Sigmoid colon (tissue), 7 donors: ENCODE data around the gene PREX1. TPM values are rescaled to one million over a fixed set of nuclear protein-coding genes. Genes with fewer than 3 reads are reported as not detected.

Experiments
- DNase-seq: peaks from one replicate; pipeline ENCODE4 v3.0.0-alpha.2; 2019
- H3K27ac ChIP-seq, 4 donors: fragments of 200-600 bp; sonication (generic); one replicate each; pipeline ENCODE4 v1.5.1; 2016 to 2019; ENCODE audit warnings: mild to moderate bottlenecking in 1 of 4
- H3K27me3 ChIP-seq, 3 donors: fragments of 200-600 bp; sonication (generic); one replicate each; pipeline ENCODE4 v1.5.1; 2019; ENCODE audit warnings: mild to moderate bottlenecking in 1 of 3
- H3K36me3 ChIP-seq, 4 donors: fragments of 200-600 bp; sonication (generic); one replicate each; pipeline ENCODE4 v1.5.1; 2016 to 2019
- H3K4me1 ChIP-seq, 4 donors: fragments of 200-600 bp; sonication (generic); one replicate each; pipeline ENCODE4 v1.5.1; 2017 to 2019
- H3K4me3 ChIP-seq, 4 donors: fragments of 200-600 bp; sonication (generic); one replicate each; pipeline ENCODE4 v1.5.1; 2017 to 2019; ENCODE audit warnings: mild to moderate bottlenecking in 2 of 4, moderate library complexity in 1 of 4
- H3K9me3 ChIP-seq, 4 donors: fragments of 200-600 bp in 3 of 4; sonication (generic) in 3 of 4; one replicate each; pipeline versions ENCODE4 v1.5.1 to v1.6.1; 2013 to 2019
- EP300 ChIP-seq, 4 donors: sonication (generic); formaldehyde crosslinking; IDR thresholded peaks; one replicate each; pipeline ENCODE4 v1.6.1; 2017; ENCODE audit warnings: antibody characterized with exemption in 4 of 4
- POLR2A ChIP-seq, 2 donors: fragments of 450-650 bp; IDR thresholded peaks; one replicate each; pipeline ENCODE4 v1.6.1; 2016; ENCODE audit warnings: antibody characterized with exemption in 2 of 2, mild to moderate bottlenecking in 2 of 2, moderate library complexity in 2 of 2
- POLR2AphosphoS5 ChIP-seq, 4 donors: sonication (generic); formaldehyde crosslinking; IDR thresholded peaks; one replicate each; pipeline ENCODE4 v1.6.1; 2017; ENCODE audit warnings: antibody characterized with exemption in 4 of 4
- WGBS, 2 donors: extraction: QIAGEN DNeasy Blood & Tissue Kit; methylation state at CpG; one replicate each; pipeline ENCODE4 v1.1.7; 2013; 5-methylcytosine and 5-hydroxymethylcytosine counted together
- intact Hi-C: fragments of 100-400 bp; cut with DNase I; formaldehyde crosslinking; loops from one replicate; pipeline ENCODE4 v1.15.1; 2023
- polyA plus RNA-seq, 3 donors: library from polyadenylated mRNA; stranded (reverse); fragments of 200-250 nt; gene quantifications; one replicate each; pipeline ENCODE4 v1.2.3, GENCODE V29; 2013
- total RNA-seq, 4 donors: library from RNA; depleted of rRNA; stranded (reverse); fragments of >200 nt; gene quantifications; one replicate each; pipeline ENCODE4 v1.1.0, GENCODE V29; 2016
- TF ChIP-seq, protein P1 (sequence below), 4 experiments: fragments of 450-650 bp in 3 of 4; fragments of 200-600 bp in 1 of 4; IDR thresholded peaks; one replicate each; pipeline ENCODE4 v1.5.1; 2016 to 2019; ENCODE audit warnings: antibody characterized with exemption in 4 of 4, mild to moderate bottlenecking in 3 of 4, moderate library complexity in 2 of 4
- donor health status: healthy with polysubstance abuse.
- donor health status: Bipolar disorder and iron deficiency.
- donor health status: healthy.

The PREX1 gene
- total and polyA plus RNA-seq, 7 donors = 5.4 to 22.9 (median 15.5) TPM

DNA sequence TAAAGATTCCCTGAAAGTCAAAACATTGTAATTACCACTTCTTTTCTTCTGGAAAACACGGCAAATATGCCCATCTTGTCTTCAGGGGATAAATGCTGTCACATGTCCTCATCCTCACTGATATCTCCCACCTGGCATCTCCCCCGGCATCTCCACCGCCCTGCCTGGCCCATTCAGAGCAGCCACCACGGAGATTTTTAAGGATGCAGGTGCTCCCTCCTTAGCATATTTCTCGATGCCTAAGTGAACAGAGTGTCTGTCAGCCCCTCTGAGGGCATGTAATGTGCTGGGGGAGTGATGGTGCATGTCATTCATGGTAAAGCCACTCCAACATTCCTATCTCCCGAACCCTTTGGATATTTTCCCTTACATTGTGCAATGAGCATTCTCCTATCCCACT, 215.5 kb downstream of the PREX1 start:
- Histone ChIP-seq H3K27me3 (no peaks in the 10 kb centered on the region), H3K36me3 (no peaks in the 10 kb centered on the region), H3K9me3 (no peaks in the 10 kb centered on the region), H3K4me3 (no peak overlapping the region), H3K4me1 (no peaks in the 10 kb centered on the region), H3K27ac (no peak overlapping the region)
- no peak for TF ChIP-seq POLR2A (IDR thresholded peaks at IDR 0.05)
- TF ChIP-seq POLR2AphosphoS5 (IDR thresholded peaks at IDR 0.05) = no peak
- TF ChIP-seq EP300 (IDR thresholded peaks at IDR 0.05) = no peak
- TF ChIP-seq, protein P1, sequence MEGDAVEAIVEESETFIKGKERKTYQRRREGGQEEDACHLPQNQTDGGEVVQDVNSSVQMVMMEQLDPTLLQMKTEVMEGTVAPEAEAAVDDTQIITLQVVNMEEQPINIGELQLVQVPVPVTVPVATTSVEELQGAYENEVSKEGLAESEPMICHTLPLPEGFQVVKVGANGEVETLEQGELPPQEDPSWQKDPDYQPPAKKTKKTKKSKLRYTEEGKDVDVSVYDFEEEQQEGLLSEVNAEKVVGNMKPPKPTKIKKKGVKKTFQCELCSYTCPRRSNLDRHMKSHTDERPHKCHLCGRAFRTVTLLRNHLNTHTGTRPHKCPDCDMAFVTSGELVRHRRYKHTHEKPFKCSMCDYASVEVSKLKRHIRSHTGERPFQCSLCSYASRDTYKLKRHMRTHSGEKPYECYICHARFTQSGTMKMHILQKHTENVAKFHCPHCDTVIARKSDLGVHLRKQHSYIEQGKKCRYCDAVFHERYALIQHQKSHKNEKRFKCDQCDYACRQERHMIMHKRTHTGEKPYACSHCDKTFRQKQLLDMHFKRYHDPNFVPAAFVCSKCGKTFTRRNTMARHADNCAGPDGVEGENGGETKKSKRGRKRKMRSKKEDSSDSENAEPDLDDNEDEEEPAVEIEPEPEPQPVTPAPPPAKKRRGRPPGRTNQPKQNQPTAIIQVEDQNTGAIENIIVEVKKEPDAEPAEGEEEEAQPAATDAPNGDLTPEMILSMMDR (IDR thresholded peaks at IDR 0.05) = no peak
- WGBS, 2 donors = 81 to 91% methylated on average over 6 of the region's 6 CpGs
- no peak for DNase-seq
- intact Hi-C loops = loop anchor here (5.0 kb wide), 1 partner anchor 635 kb away; no protein-coding TSS in a partner anchor

- no peak for DNase-seq
- no peak overlapping the region for H3K27ac ChIP-seq
- WGBS, 2 donors = 33 to 80% methylated on average over 4 of the region's 4 CpGs
- H3K36me3 ChIP-seq = no peaks in the 10 kb centered on the region
- intact Hi-C loops = loop anchor here (5.0 kb wide), 1 partner anchor 634 kb away; no protein-coding TSS in a partner anchor
- no peaks in the 10 kb centered on the region for H3K9me3 ChIP-seq
- H3K27me3 ChIP-seq = no peaks in the 10 kb centered on the region
- H3K4me3 ChIP-seq = no peak overlapping the region
- TF ChIP-seq POLR2AphosphoS5 (IDR thresholded peaks at IDR 0.05) (no peak), EP300 (IDR thresholded peaks at IDR 0.05) (no peak), POLR2A (IDR thresholded peaks at IDR 0.05) (no peak)
- TF ChIP-seq, protein P1 (IDR thresholded peaks at IDR 0.05) = no peak
- no peaks in the 10 kb centered on the region for H3K4me1 ChIP-seq
Measured at GRCh38 chr20:48610996-48611395, 216.8 kb downstream of the PREX1 start.

GRCh38 chr20:48609491-48609978, 218.3 kb downstream of the PREX1 start:
- Histone ChIP-seq H3K4me1 (no peaks in the 10 kb centered on the region), H3K4me3 (no peak overlapping the region), H3K36me3 (no peaks in the 10 kb centered on the region), H3K27ac (no peak overlapping the region), H3K9me3 (no peaks in the 10 kb centered on the region), H3K27me3 (no peaks in the 10 kb centered on the region)
- TF ChIP-seq POLR2A (IDR thresholded peaks at IDR 0.05) (no peak), EP300 (IDR thresholded peaks at IDR 0.05) (no peak), POLR2AphosphoS5 (IDR thresholded peaks at IDR 0.05) (no peak)
- TF ChIP-seq, protein P1 (IDR thresholded peaks at IDR 0.05) = no peak
- DNase-seq = no peak
- 69 to 76% methylated on average over 5 of the region's 5 CpGs for WGBS, 2 donors
- intact Hi-C loops = no loop called here

GRCh38 chr20:48608756-48609155, 219.0 kb downstream of the PREX1 start:
- no peak for DNase-seq

More at GRCh38 chr20:48608756-48609155, 219.0 kb downstream of the PREX1 start:
- Histone ChIP-seq H3K27ac (no peak overlapping the region), H3K36me3 (no peaks in the 10 kb centered on the region), H3K27me3 (no peaks in the 10 kb centered on the region), H3K4me1 (no peaks in the 10 kb centered on the region), H3K9me3 (no peaks in the 10 kb centered on the region), H3K4me3 (no peak overlapping the region)
- TF ChIP-seq, protein P1 (IDR thresholded peaks at IDR 0.05) = no peak
- TF ChIP-seq POLR2AphosphoS5 (IDR thresholded peaks at IDR 0.05) (no peak), POLR2A (IDR thresholded peaks at IDR 0.05) (no peak), EP300 (IDR thresholded peaks at IDR 0.05) (no peak)
- intact Hi-C loops = no loop called here
- 52 to 72% methylated on average over 3 of the region's 3 CpGs for WGBS, 2 donors
